ENCODE data around the gene GSG1L.

The GSG1L gene

DNA sequence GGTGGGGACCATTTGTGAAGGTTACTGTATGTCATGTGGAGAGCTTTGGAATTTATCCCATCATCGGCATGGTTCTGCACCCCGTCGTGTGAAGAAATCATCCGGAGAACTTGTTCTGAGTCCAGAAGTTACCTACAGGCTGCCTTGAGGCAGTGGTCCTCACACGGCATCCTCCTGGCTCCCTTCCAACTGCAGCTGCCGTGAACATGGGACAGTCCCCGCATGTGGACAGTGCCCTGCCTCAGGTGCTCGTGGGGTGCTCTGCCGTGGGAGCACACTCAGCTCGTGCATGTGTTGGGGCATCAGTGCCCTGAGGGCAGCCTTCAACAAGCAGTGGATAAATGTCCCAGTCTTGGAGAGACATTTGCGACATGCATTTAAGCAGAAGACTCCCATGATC lies 324.9 kb downstream of the GSG1L start:
- TF ChIP-seq TEAD4 (IDR thresholded peaks at IDR 0.05) (no peak), TCF12 (IDR thresholded peaks at IDR 0.05; ENCODE audit: low read depth) (no peak), TAF1 (IDR thresholded peaks at IDR 0.05; ENCODE audit: low read depth) (no peak), EGR1 (IDR thresholded peaks at IDR 0.05) (no peak), NFIC (IDR thresholded peaks at IDR 0.05) (no peak), CEBPB (IDR thresholded peaks at IDR 0.05) (no peak)
- TF ChIP-seq, protein P1, sequence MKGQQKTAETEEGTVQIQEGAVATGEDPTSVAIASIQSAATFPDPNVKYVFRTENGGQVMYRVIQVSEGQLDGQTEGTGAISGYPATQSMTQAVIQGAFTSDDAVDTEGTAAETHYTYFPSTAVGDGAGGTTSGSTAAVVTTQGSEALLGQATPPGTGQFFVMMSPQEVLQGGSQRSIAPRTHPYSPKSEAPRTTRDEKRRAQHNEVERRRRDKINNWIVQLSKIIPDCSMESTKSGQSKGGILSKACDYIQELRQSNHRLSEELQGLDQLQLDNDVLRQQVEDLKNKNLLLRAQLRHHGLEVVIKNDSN (IDR thresholded peaks at IDR 0.05), result no peak
- TF ChIP-seq, protein P2, sequence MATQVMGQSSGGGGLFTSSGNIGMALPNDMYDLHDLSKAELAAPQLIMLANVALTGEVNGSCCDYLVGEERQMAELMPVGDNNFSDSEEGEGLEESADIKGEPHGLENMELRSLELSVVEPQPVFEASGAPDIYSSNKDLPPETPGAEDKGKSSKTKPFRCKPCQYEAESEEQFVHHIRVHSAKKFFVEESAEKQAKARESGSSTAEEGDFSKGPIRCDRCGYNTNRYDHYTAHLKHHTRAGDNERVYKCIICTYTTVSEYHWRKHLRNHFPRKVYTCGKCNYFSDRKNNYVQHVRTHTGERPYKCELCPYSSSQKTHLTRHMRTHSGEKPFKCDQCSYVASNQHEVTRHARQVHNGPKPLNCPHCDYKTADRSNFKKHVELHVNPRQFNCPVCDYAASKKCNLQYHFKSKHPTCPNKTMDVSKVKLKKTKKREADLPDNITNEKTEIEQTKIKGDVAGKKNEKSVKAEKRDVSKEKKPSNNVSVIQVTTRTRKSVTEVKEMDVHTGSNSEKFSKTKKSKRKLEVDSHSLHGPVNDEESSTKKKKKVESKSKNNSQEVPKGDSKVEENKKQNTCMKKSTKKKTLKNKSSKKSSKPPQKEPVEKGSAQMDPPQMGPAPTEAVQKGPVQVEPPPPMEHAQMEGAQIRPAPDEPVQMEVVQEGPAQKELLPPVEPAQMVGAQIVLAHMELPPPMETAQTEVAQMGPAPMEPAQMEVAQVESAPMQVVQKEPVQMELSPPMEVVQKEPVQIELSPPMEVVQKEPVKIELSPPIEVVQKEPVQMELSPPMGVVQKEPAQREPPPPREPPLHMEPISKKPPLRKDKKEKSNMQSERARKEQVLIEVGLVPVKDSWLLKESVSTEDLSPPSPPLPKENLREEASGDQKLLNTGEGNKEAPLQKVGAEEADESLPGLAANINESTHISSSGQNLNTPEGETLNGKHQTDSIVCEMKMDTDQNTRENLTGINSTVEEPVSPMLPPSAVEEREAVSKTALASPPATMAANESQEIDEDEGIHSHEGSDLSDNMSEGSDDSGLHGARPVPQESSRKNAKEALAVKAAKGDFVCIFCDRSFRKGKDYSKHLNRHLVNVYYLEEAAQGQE (IDR thresholded peaks at IDR 0.05; ENCODE audit: low read depth), result no peak
